ENCODE measurements around the gene OGFOD1.

Gene OGFOD1

GRCh38 chr16:56470666-56471065 is 19.3 kb downstream of the OGFOD1 start:
- H2BK120ac ChIP-seq (ENCODE audit: low read depth, low read length) = no peak overlapping the region
- H2BK5ac ChIP-seq (ENCODE audit: low read length) = no peak overlapping the region
- no peak overlapping the region for H4K91ac ChIP-seq (ENCODE audit: low read depth, low read length, poor library complexity)
- WGBS, 2 donors (ENCODE audit: extremely low coverage in 2 of 2, insufficient read length in 2 of 2, insufficient replicate concordance in 1 of 2) = no CpG with 5 or more reads among the region's 1 CpG
- DNase-seq (ENCODE audit: low spot score) = no peak
- no peak overlapping the region for H2AFZ ChIP-seq (ENCODE audit: low read length)
- no peak overlapping the region for H3K23ac ChIP-seq (ENCODE audit: low read depth, low read length, poor library complexity)
- no peaks in the 10 kb centered on the region for H3K79me1 ChIP-seq (ENCODE audit: low read depth, low read length)
- no peaks in the 10 kb centered on the region for H3K9me3 ChIP-seq (replicated peaks in 1 of 2; ENCODE audit: control insufficient read depth in 2 of 2, insufficient read depth in 1 of 2, low read depth in 1 of 2, low read length in 2 of 2)
- no peaks in the 10 kb centered on the region for H3K4me1 ChIP-seq (ENCODE audit: control insufficient read depth in 2 of 2, insufficient read depth in 1 of 2, low read depth in 1 of 2, low read length in 2 of 2)
- H3K18ac ChIP-seq (ENCODE audit: low read length) = no peak overlapping the region
- H3K36me3 ChIP-seq (replicated peaks in 1 of 2; ENCODE audit: control insufficient read depth in 2 of 2, insufficient read depth in 2 of 2, low read length in 2 of 2) = peaks cover 26 to 97% of the 10 kb centered on the region in 2 donors
- H2BK12ac ChIP-seq (ENCODE audit: low read length) = no peak overlapping the region
- no peak overlapping the region for H3K9ac ChIP-seq (ENCODE audit: low read depth, low read length, poor library complexity)
- H3K27ac ChIP-seq (replicated peaks; ENCODE audit: low read length) = no peak overlapping the region
- no peaks in the 10 kb centered on the region for H3K27me3 ChIP-seq (ENCODE audit: control insufficient read depth in 3 of 3, insufficient read depth in 3 of 3, low read depth in 1 of 3, low read length in 3 of 3)
- H3K4ac ChIP-seq (ENCODE audit: low read length) = no peak overlapping the region
- H2AK5ac ChIP-seq (ENCODE audit: low read depth, low read length) = no peak overlapping the region
- H2BK15ac ChIP-seq (ENCODE audit: low read length) = no peak overlapping the region
- no peak overlapping the region for H3K4me3 ChIP-seq (ENCODE audit: low read length in 2 of 2)
- no peak overlapping the region for H3K14ac ChIP-seq (ENCODE audit: low read length)
- H4K8ac ChIP-seq (ENCODE audit: low read depth, low read length) = no peak overlapping the region
- no peak overlapping the region for H3K4me2 ChIP-seq (ENCODE audit: insufficient read depth, low read length, poor library complexity, severe bottlenecking)

DNA sequence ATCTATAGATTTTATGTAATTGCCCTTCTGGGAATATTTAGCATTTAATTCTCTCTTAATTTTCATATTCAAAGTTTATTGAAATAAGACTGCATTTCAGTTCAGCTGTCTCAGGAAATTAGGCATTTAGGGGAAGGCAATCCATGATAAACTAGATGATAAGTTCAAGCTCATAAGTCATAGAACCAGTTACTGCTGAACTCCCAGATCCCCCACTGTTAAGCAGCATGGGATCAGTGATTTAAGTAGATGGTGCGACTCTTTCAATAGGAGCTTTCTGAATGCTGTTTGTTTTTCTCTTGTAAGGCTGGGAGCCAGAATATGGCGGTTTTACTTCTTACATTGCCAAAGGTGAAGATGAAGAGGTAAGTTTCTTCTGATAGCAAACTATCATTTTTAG is 23.8 kb downstream of the OGFOD1 start:
- Histone ChIP-seq H3K4me2 (ENCODE audit: insufficient read depth, low read length, poor library complexity, severe bottlenecking) (no peak overlapping the region), H3K27me3 (ENCODE audit: control insufficient read depth in 3 of 3, insufficient read depth in 3 of 3, low read depth in 1 of 3, low read length in 3 of 3) (no peaks in the 10 kb centered on the region), H3K9me3 (replicated peaks in 1 of 2; ENCODE audit: control insufficient read depth in 2 of 2, insufficient read depth in 1 of 2, low read depth in 1 of 2, low read length in 2 of 2) (no peaks in the 10 kb centered on the region), H3K14ac (ENCODE audit: low read length) (no peak overlapping the region), H2AK5ac (ENCODE audit: low read depth, low read length) (no peak overlapping the region), H4K8ac (ENCODE audit: low read depth, low read length) (no peak overlapping the region), H3K18ac (ENCODE audit: low read length) (no peak overlapping the region), H3K36me3 (replicated peaks in 1 of 2; ENCODE audit: control insufficient read depth in 2 of 2, insufficient read depth in 2 of 2, low read length in 2 of 2) (peaks cover 32 to 97% of the 10 kb centered on the region in 2 donors), H4K91ac (ENCODE audit: low read depth, low read length, poor library complexity) (no peak overlapping the region), H3K79me1 (ENCODE audit: low read depth, low read length) (no peaks in the 10 kb centered on the region), H3K4me3 (ENCODE audit: low read length in 2 of 2) (no peak overlapping the region), H2BK5ac (ENCODE audit: low read length) (no peak overlapping the region), H3K27ac (replicated peaks; ENCODE audit: low read length) (no peak overlapping the region), H3K23ac (ENCODE audit: low read depth, low read length, poor library complexity) (no peak overlapping the region), H3K4ac (ENCODE audit: low read length) (no peak overlapping the region), H3K9ac (ENCODE audit: low read depth, low read length, poor library complexity) (no peak overlapping the region), H2BK120ac (ENCODE audit: low read depth, low read length) (no peak overlapping the region), H2BK12ac (ENCODE audit: low read length) (no peak overlapping the region), H2BK15ac (ENCODE audit: low read length) (no peak overlapping the region), H3K4me1 (ENCODE audit: control insufficient read depth in 2 of 2, insufficient read depth in 1 of 2, low read depth in 1 of 2, low read length in 2 of 2) (no peaks in the 10 kb centered on the region), H2AFZ (ENCODE audit: low read length) (no peak overlapping the region)
- WGBS, 2 donors (ENCODE audit: extremely low coverage in 2 of 2, insufficient read length in 2 of 2, insufficient replicate concordance in 1 of 2) = no CpG with 5 or more reads among the region's 2 CpGs
- no peak for DNase-seq (ENCODE audit: low spot score)

- no CpG with 5 or more reads among the region's 2 CpGs for WGBS, 2 donors (ENCODE audit: extremely low coverage in 2 of 2, insufficient read length in 2 of 2, insufficient replicate concordance in 1 of 2)
Measured at GRCh38 chr16:56477096-56477878, 25.9 kb downstream of the OGFOD1 start.

DNA sequence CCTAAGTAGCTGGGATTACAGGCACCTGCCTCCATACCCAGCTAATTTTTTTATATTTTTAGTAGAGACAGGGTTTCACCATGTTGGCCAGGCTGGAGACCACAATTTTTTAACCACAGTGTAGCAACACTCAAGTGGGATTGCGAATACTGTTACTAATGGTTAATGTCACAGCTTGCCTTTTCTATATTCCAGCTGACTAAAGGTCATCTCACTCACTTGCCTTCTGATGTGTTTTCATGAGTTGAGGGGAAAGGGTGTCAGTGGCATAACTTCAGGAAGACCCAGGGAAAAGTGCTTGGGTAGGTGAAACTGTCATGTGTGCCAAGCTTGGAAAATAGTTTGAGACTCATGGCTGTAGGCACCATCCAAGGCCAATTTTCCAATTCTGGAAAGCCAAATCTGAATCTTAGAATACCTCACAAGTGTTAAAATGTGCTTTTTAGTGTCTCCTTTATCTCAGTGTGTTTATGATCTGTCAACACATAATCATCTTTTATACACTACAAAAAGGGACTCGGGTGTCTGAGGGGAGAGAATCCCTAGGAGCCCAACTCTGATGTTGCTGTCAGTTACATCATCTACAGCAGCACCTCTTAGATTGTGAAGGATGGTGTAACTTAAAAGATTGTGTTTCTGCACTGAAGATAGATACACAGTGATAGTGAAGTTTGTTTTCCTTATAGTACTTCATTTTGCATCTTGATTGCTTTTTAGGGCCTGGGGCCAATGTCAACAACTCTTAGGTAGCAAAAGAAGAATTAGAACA is 27.1 kb downstream of the OGFOD1 start:
- Histone ChIP-seq H4K8ac (ENCODE audit: low read depth, low read length) (no peak overlapping the region), H3K79me1 (ENCODE audit: low read depth, low read length) (no peaks in the 10 kb centered on the region), H3K27ac (replicated peaks; ENCODE audit: low read length) (no peak overlapping the region), H3K4me2 (ENCODE audit: insufficient read depth, low read length, poor library complexity, severe bottlenecking) (no peak overlapping the region), H2BK5ac (ENCODE audit: low read length) (no peak overlapping the region), H4K91ac (ENCODE audit: low read depth, low read length, poor library complexity) (no peak overlapping the region), H3K4me1 (ENCODE audit: control insufficient read depth in 2 of 2, insufficient read depth in 1 of 2, low read depth in 1 of 2, low read length in 2 of 2) (no peaks in the 10 kb centered on the region), H3K23ac (ENCODE audit: low read depth, low read length, poor library complexity) (no peak overlapping the region), H3K4ac (ENCODE audit: low read length) (no peak overlapping the region), H2BK15ac (ENCODE audit: low read length) (no peak overlapping the region), H3K18ac (ENCODE audit: low read length) (no peak overlapping the region), H3K4me3 (ENCODE audit: low read length in 2 of 2) (no peak overlapping the region), H2BK120ac (ENCODE audit: low read depth, low read length) (no peak overlapping the region), H3K9ac (ENCODE audit: low read depth, low read length, poor library complexity) (no peak overlapping the region), H3K9me3 (replicated peaks in 1 of 2; ENCODE audit: control insufficient read depth in 2 of 2, insufficient read depth in 1 of 2, low read depth in 1 of 2, low read length in 2 of 2) (no peaks in the 10 kb centered on the region), H3K27me3 (ENCODE audit: control insufficient read depth in 3 of 3, insufficient read depth in 3 of 3, low read depth in 1 of 3, low read length in 3 of 3) (no peaks in the 10 kb centered on the region), H2BK12ac (ENCODE audit: low read length) (no peak overlapping the region), H2AFZ (ENCODE audit: low read length) (no peak overlapping the region), H2AK5ac (ENCODE audit: low read depth, low read length) (no peak overlapping the region), H3K14ac (ENCODE audit: low read length) (no peak overlapping the region), H3K36me3 (replicated peaks in 1 of 2; ENCODE audit: control insufficient read depth in 2 of 2, insufficient read depth in 2 of 2, low read length in 2 of 2) (peaks cover 22 to 92% of the 10 kb centered on the region in 2 donors)
- DNase-seq (ENCODE audit: low spot score) = no peak
- WGBS, 2 donors (ENCODE audit: extremely low coverage in 2 of 2, insufficient read length in 2 of 2, insufficient replicate concordance in 1 of 2) = no CpG with 5 or more reads among the region's 2 CpGs

More at GRCh38 chr16:56477096-56477878, 25.9 kb downstream of the OGFOD1 start:
- no peak overlapping the region for H3K14ac ChIP-seq (ENCODE audit: low read length)
- no peaks in the 10 kb centered on the region for H3K27me3 ChIP-seq (ENCODE audit: control insufficient read depth in 3 of 3, insufficient read depth in 3 of 3, low read depth in 1 of 3, low read length in 3 of 3)
- H4K91ac ChIP-seq (ENCODE audit: low read depth, low read length, poor library complexity) = no peak overlapping the region
- no peak overlapping the region for H4K8ac ChIP-seq (ENCODE audit: low read depth, low read length)
- no peak overlapping the region for H3K23ac ChIP-seq (ENCODE audit: low read depth, low read length, poor library complexity)
- H2BK12ac ChIP-seq (ENCODE audit: low read length) = no peak overlapping the region
- no peak for DNase-seq (ENCODE audit: low spot score)
- no peak overlapping the region for H3K9ac ChIP-seq (ENCODE audit: low read depth, low read length, poor library complexity)
- H2AFZ ChIP-seq (ENCODE audit: low read length) = no peak overlapping the region
- H3K36me3 ChIP-seq (replicated peaks in 1 of 2; ENCODE audit: control insufficient read depth in 2 of 2, insufficient read depth in 2 of 2, low read length in 2 of 2) = peaks cover 23 to 92% of the 10 kb centered on the region in 2 donors
- H2AK5ac ChIP-seq (ENCODE audit: low read depth, low read length) = no peak overlapping the region
- no peaks in the 10 kb centered on the region for H3K9me3 ChIP-seq (replicated peaks in 1 of 2; ENCODE audit: control insufficient read depth in 2 of 2, insufficient read depth in 1 of 2, low read depth in 1 of 2, low read length in 2 of 2)
- no peaks in the 10 kb centered on the region for H3K4me1 ChIP-seq (ENCODE audit: control insufficient read depth in 2 of 2, insufficient read depth in 1 of 2, low read depth in 1 of 2, low read length in 2 of 2)
- H3K27ac ChIP-seq (replicated peaks; ENCODE audit: low read length) = no peak overlapping the region
- no peak overlapping the region for H3K18ac ChIP-seq (ENCODE audit: low read length)
- H2BK5ac ChIP-seq (ENCODE audit: low read length) = no peak overlapping the region
- H3K4ac ChIP-seq (ENCODE audit: low read length) = no peak overlapping the region
- H3K79me1 ChIP-seq (ENCODE audit: low read depth, low read length) = no peaks in the 10 kb centered on the region
- H2BK120ac ChIP-seq (ENCODE audit: low read depth, low read length) = no peak overlapping the region
- no peak overlapping the region for H3K4me3 ChIP-seq (ENCODE audit: low read length in 2 of 2)
- H2BK15ac ChIP-seq (ENCODE audit: low read length) = no peak overlapping the region
- no peak overlapping the region for H3K4me2 ChIP-seq (ENCODE audit: insufficient read depth, low read length, poor library complexity, severe bottlenecking)

Measured in neuronal stem cell (in vitro differentiated cells).